Medulla oblongata (tissue), 1 donor: ENCODE data around the gene PREX1.

Experiments
- DNase-seq: peaks from one replicate; pipeline ENCODE4 v3.0.0-alpha.2; 2015; ENCODE audit errors: extremely low spot score

PREX1 gene

GRCh38 chr20:48583801-48584200 is 244.0 kb downstream of the PREX1 start:
- DNase-seq = no peak

GRCh38 chr20:48583171-48583570 is 244.6 kb downstream of the PREX1 start:
- no peak for DNase-seq

- DNase-seq = no peak
Observed at GRCh38 chr20:48582673-48582985, 245.2 kb downstream of the PREX1 start.

GRCh38 chr20:48581167-48581566 is 246.6 kb downstream of the PREX1 start:
- no peak for DNase-seq

- no peak for DNase-seq
Observed at GRCh38 chr20:48578397-48579098, 249.3 kb downstream of the PREX1 start.

GRCh38 chr20:48577557-48577956 is 250.2 kb downstream of the PREX1 start:
- no peak for DNase-seq

GRCh38 chr20:48574383-48574782 is 253.4 kb downstream of the PREX1 start:
- no peak for DNase-seq
